HG03342 (cell line): Measurements from ENCODE around the gene NKX1-1.

Experiments used
- ATAC-seq: cut with Tn5 transposase; IDR thresholded peaks from one replicate; pipeline ENCODE4 v1.9.1; 2021; ENCODE audit warnings: mild to moderate bottlenecking, moderate library complexity; ENCODE audit not compliant: unreplicated experiment

The NKX1-1 gene

DNA sequence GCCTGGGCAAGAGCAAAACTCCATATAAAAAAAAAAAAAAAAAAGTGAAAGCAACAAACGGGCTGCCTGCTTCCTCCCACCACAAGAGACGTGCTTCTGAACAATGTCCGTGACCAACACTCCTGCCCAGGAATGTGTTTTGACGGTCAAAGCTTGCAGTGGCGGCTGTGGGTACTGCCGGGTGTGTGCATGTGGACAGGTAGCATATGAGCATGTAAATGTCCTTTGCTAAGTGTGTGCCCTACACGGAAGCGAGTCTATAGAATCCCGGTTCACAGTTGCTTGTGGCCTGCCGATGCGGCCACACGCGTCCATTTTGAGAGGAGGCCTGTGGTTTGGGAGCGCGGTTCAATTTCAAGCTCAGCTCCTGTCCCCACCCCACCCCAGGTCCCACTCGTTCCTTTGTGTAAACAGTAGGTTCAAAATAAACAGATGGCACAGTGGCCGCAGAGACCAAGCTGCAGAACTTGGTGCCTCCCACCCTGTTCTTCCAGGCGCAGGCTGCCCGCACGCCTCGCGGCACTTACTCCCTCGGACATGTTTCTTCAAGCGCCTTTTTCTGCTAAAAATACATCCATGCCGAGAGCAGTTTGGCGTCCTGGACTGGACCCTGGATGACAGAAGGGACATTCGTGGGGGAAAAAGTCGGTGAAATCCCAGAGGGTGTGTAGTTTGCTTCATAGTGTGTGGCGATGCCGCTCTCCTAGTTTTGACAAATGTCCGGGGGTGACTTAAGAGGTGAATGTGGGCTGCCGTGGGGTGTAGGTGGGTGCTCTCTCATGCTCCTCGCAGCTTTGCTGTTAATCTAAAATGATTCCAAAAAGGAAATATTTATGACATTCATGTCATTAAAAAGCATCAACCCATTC, 11.5 kb upstream of the NKX1-1 start:
- ATAC-seq: no peak

DNA sequence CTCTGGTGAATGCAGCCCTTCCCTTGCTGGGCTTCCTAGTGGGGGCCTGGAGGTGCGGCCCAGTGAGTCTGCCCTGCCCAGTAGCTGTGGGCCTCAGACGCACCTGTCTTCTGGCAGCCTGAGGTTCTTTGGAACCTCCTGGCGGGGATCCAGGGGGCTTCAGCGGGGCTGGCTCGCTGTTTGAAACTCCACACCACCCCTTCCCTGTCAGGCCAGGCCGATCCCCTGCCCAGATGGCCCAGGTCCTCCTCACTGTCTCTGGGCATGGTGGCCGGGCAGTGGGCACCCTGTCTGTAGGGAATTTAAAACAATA, 10.7 kb upstream of the NKX1-1 start:
- no peak for ATAC-seq

DNA sequence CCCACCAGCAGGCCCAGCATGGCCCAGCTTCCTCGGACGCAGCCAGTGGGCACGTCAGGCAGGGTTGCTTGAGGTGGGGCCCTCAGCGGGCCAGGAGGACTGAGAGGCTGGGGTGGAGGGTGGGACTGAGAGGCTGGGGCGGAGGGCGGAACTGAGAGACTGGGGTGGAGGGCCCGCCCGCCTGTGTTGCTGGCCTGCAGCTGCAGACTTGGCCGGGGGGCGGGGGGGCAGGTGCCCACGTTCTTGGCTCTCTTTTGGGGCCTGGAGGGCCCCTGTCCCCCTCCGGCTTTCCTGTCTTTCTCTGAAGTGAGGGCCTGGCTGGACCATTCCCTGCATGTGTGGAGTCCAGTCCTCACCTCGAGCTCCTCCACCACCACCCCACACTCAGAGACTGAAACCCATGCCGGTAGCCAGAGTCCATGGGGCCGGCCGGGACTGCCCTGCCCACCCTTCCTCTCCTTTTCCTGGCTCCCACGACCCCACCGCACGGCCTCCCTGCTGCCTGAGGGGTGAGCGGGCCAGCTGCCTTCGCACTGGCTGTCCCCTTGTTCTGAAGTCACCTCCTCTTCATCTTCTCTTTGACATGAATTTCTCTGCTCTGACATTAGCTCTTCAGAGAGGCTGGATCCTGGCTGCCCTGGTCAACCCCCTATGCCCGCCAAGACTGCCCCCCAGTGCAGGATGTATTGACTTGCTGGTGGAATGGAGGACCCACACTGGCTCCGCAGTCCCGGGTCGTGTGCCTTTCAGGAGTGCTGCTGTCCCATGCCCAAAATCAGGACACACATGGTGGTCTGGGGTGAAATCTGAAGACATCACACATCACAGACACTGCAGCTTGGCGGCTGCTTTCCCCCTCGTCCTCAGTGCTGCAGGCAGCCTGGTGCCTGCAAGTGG, 10.1 kb upstream of the NKX1-1 start:
- ATAC-seq: no peak

DNA sequence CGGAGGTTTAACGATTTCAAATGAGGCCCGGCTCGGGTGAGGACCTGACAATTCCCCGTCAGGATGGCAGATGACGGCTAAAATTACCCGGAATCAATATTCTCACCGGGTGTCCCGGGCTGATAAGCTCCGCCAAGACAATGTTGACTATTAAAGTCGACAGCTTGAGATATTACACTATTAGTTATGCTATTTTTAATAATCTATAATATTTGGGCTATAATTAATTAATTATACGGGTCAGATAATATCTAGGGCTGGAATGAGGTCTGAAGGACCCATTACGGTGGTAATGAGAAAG, 9.4 kb upstream of the NKX1-1 start:
- no peak for ATAC-seq

DNA sequence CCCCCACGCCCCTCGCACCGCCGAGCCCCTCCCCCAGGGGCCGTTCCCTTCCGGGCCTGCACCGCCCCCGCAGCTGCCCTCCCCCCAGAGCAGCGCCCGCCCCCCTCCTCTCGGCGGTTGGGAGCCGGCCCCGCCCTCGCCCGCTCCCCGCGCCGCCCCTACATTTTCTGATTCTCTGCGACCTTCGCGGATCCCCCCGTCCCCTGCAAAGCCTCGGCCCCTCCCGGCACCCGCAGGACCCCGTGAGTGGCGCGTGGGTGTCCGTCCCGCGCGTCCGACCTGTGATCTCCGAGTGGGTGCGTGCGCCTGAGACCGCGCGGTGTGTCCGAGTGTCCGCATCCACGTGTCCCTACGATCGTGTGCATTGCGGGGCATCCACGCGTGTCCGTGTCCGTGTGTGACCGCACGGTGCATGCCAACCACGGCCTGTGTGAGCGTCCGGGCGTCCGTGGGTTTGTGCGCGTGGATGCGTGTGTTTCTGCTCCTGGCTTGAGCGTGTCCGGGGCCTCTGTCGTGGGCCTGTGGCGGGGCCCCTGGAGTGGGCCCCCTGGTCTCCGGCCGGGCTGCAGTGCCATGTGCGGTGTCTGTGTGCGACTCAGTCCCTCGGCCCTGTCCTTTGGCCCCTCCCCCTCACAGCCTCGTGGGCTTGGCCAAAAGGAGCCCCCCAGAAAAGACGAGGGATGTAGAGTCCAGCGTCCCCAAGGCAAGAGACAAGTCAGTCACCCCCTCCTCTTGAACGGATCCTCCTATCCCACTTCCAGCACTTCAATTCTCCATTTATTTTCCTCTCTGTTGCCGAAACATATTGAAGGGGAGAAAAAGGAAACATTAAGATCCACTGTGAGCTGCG, 8.8 kb upstream of the NKX1-1 start:
- no peak for ATAC-seq

DNA sequence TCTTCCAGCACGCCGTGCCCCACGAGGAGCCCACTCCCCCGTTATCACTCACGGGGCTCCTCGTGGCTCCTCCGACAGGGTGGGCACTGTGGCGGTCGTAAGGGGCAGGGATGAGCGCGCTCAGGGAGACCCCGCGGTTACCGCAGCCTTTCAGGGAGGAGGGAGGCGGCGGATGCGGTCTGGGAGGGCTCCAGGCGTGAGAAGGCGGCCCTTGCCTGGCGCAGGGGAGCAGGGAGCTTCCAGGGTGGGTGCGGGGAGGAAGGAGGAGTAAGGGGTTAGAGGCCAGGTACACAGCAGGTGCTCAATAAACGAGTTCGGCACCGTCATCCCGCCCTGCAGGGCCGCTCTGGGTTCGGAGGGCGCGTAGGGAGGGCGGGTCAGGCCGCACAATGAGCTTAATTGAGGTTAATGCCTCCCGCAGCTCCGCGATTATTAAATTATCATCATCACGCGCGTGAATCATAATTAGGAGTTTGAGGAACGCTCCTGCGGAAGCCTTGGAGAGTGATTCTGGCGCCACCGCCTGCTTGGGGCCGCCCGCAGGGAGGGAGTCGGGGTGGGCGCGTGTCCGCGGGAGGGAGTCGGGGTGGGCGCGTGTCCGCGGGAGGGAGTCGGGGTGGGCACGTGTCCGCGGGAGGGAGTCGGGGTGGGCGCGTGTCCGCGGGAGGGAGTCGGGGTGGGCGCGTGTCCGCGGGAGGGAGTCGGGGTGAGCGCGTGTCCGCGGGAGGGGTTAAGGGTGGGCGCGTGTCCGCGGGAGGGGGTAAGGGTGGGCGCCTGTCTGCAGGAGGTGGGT, 7.6 kb upstream of the NKX1-1 start:
- no peak for ATAC-seq

DNA sequence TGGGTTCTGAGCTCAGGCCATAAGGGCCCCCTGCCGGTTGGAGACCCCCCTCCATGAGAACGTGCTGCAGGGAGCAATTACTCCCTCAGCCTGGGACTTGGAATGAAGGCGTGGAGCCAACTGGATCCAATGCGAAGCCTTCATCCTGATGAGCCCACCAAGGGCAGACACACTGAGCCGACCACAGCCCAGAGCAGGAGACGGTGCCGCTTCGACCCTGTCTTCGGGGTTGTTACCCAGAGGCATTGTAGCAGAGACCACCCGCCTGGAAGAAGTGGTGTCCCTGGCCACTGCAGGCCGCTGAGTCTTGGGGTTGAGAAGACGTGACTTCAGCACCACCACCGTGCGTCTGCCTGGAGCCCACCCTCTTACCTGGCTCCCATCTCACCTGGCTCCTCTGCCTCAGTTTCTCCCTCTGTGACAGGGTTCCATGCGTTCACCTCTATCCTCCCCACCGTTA, 7.0 kb upstream of the NKX1-1 start:
- no peak for ATAC-seq

DNA sequence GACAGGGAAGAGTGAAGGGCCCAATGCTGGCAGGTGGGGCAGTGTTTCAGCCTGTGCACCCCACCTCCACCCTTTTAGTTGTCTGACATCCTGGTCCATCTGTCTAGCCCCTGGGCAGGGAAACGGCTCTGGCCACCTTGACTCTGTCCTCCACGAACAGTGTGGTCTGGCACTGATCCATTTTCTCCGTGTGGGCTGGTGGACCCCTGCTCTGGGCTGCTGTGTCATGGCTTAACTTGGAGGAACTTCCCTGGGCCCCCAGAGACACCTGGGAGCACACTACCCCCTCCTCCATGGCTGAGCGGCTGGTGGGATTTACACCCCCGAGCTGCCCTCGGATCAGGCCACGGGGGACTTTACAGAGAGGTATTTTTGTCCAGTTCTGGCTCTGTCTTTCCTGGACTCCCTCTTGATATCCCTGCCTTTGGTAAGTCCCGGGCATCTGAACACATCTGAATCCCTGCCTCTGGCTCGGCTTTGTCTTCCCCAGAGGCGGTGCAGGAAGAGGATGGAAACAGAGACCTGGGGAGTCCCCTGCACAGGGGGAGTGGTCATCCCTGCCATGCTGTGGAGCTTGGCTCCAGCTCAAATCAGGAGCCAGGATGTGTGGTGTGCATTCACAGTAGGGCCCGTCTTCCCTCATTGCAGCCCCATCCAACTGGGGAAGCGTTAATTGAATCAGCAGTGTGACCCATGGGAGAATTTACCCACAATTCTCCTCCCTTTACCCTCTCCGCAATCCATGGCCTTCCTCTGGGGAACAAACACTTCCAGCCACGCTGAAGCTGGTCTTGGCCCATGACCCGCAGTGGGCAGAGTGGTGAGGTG, 6.3 kb upstream of the NKX1-1 start:
- no peak for ATAC-seq

DNA sequence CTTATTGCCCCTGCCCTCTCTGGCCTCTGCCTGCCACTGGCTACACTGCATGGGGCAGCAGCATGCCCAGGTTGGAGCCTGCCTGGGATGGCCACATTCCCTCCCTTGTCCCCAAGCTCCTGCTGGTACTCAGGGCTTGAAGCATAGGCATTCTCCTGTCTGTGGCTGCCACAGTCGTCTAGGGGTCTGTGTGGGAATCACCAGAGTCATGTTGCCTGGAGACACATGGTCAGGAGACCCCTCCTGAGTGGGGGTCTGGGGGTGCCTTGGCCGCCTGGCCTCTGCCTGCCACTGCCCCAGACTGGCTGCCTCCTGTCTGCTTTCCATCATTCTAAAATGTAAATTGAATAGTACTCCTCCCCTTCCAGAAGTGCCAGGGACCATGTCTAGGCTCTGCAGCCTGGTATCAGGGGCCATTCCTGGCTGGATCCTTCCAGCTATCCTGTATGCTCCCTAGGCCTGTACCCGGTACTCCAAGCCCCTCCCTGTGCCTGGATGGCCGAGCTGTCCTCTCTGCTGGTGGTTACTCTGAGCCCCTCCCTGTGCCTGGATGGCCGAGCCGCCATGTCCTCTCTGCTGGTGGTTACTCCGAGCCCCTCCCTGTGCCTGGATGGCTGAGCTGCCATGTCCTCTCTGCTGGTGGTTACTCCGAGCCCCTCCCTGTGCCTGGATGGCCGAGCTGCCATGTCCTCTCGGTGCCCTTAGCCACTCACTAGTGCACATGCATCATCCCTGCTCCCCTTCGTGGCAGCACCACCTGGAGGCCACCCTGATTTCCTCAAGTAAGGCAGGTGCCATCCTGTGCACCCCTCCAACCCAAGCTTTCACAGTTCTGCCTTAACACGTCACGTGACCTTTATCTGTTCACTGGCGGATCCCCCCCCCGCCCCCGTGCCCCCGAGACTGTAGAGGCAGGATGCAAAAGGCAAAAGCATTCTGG, 5.5 kb upstream of the NKX1-1 start:
- ATAC-seq: no peak

DNA sequence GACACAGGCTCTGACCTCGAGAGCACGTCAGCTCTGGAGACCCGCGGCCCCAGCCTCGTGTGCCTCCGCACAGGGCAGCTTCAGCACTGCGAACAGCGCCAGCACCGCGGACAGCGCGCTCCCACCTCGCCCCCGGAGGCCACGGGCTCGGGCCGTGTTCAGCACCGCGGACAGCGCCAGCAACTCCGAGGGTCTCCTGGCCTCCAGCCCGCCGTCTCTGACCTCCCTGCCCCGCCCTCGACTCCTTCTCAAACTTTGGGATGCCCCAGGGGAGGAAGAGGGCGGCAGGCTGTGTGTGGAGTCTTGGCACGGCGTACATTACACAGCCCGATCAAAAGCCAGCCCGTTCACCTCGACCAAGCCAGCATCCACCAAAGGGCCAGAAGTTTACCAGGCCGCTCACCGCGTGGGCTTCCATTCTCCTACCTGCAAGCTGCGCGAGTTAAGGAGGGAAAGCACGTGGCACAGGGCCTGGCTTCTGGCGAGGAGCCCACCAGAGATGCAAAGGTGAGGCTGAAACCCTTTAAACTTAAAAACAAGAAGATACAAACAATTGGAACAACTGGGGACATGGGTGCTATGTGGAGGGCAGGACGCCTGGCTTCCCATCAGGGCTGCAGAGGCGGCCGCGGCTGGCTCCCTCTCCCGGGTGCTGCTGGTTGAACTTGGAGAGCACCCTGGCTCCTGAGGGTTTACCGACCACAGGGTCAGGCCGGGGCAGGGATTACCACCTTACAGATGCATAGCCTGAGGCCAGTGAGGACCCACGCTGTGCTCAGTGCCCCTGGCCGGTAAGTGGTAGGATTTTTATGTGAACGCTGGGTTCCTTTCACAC, 4.5 kb upstream of the NKX1-1 start:
- ATAC-seq: no peak

DNA sequence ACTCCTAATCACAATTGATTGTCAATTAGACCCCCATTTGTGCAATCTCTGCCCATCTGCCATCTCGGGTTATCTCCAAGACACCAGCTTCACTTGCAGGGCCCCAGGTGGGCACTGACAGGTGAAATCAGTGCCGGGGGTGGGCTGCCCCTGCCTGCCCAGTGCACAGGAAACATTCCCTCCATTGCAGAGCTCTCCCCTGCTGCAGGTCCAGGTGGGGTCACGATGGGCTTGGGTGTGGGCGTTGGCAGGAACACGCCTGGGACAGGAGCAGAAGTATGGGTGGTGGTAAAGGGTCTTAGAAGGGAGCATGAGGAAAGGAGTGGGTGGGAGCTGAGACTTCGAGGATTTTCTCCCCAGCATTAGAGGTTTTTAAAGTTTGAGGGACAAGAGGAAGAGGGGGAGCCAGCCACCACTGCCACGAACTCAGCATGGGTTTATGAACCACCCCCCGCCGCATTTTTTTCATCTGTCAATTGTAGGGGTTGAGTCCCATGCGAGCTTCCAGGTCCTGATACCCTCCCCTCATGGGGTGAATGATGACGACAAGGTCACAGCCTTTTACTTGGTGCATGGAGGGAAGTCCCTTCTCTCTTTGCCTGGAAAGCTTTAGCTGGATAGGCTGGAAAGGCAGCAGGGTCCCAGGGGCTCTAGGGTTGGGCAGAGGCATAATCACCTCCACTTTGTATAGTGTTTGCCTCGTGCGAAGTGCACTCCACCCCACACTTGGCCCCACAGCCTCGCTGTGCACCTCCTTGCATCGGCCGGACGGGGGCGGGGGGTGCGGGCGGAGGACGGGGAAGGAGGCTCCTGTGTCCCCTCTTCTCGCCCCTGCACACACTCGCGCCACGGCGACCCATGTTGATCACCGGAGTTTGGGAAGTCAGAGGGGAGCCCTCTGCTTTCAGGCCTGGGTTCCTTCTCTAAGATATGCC, 3.5 kb upstream of the NKX1-1 start:
- no peak for ATAC-seq

DNA sequence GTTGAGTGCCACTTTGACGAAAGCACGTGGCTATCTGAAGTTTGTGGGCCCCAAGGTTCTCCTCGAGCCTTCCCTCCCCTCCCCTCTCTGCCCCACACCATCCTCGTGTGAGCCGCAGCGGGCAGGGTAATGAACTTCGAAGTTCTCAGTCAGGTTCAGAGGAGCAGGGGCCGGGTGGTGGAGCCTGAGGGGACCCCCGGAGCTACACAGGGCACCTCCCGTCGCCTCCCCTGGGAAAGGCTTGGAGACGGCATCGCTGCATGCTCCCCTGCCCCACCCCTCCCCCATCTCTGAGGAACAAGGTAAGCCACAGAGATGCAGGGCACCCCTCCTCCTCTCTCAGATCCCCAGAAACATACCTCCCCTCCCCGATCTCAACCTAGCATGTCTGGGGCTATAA, 2.8 kb upstream of the NKX1-1 start:
- no peak for ATAC-seq

DNA sequence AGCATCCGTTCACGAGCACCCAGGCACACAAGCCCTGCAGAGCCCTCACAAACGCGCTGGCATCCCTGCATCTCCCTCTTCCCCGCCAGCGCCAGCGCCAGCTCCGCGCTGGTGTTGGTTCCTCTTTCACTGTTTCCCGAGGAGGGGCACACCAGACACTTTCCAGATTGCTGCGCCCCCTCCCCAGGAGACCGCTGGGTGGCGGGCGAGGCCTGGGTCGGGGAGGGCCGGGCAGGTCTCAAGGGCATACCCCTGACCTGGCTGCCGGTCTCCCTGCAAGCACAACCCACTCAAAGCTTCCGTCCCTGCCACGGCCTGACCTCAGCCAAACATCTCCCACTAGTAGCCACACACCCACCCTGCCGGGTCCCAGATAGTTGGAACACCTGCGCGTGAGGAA, 2.2 kb upstream of the NKX1-1 start:
- ATAC-seq: no peak

DNA sequence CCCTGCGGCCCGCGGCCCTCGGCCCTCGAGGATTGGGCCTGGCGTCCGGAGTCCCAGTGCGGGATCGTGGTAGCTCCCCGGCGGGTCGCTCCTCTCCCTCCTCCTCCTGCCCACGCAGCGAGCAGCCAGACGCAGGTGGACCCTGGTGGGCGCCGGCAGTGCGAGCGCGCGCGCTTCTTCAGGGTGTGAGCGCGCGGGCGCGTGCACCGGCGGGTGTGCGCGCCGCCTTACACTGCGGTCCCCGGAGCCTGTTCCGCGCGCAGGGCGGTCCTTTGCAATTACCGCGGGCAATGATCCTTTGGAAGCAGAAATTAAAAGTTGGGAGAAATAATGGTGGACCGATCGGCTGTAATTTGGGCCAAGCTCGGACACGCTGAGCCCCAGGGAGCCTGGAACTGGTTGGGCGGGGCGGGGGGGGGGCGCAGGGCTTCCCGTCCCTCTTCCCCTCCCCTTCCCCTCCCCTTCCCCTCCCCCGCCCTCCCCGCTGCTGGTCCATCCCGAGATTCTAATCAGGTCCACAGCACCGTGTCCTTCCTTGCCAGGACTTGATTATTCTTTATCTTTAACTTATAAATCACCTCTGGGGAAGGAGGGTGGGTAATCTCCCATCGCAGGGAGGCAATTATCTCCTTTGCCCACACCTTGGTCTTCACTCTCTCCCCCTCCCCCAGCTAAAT, 1.6 kb upstream of the NKX1-1 start:
- ATAC-seq: no peak

DNA sequence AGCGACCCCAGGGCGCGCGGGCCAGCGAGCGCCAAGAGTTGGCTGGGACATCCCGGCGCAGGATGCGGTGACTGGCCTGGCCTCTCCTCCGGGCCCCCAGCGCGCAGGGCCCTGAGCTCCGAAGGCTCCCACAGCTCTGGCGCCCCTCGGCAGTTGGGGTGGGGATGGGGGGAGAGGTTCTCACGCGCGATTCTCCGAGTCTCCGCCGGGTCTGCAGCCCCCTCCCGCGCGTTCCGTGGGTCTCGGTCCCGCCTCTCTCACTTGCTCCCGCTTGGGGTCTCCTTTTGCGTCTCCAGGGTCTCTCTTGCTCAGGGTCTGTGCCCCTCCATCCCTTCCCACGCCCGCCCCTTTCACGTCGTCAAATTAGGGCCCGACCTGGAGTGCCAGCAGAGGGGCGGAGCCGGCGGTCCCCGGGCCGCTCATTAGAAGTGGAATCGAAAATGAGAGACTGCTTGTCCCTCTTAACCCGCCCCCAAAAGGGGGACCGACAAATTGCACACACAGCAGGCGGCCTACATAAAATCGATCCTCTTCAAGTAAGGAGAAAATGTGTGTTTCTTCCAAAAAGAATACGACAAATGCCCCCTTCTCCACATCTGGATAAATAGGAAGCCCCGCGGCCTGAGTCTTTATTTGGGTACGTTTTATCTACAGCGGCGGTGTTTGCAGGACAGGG, 877 bp upstream of the NKX1-1 start:
- no peak for ATAC-seq
